Neural cell (in vitro differentiated cells): ENCODE measurements around the gene ALOX5. TPM values are rescaled to one million over a fixed set of nuclear protein-coding genes. Genes with fewer than 3 reads are reported as not detected.

ENCODE experiments used
- H2AFZ ChIP-seq: fragments of 200-600, 300-800 bp; sonication (generic), shearing (Covaris generic); 2 replicates; pipeline ENCODE4 v1.6.0; 2014; ENCODE audit warnings: low read depth, mild to moderate bottlenecking, antibody characterized with exemption, low read length, moderate library complexity
- H3F3A ChIP-seq: fragments of 200-600 bp; shearing (Covaris generic); 2 replicates; pipeline ENCODE4 v1.6.1; 2016; ENCODE audit warnings: mild to moderate bottlenecking, moderate library complexity, mixed read lengths, antibody characterized with exemption, low read length; ENCODE audit not compliant: insufficient read depth, poor library complexity, severe bottlenecking
- H3K27ac ChIP-seq: fragments of 200-600, 300-800 bp; sonication (generic), shearing (Covaris generic); 2 replicates; pipeline ENCODE4 v1.5.1; 2014; ENCODE audit warnings: mild to moderate bottlenecking, low read length, moderate library complexity
- H3K27me3 ChIP-seq: fragments of 300-800, 200-600 bp; sonication (generic), shearing (Covaris generic); 2 replicates; pipeline ENCODE4 v1.6.0; 2014; ENCODE audit warnings: mild to moderate bottlenecking, low read depth, low read length, moderate library complexity; ENCODE audit not compliant: insufficient read depth
- H3K36me3 ChIP-seq: fragments of 300-800, 200-600 bp; sonication (generic), shearing (Covaris generic); 2 replicates; pipeline ENCODE4 v1.5.1; 2014; ENCODE audit warnings: mild to moderate bottlenecking, antibody characterized with exemption, low read length, moderate library complexity; ENCODE audit not compliant: insufficient read depth
- H3K4me2 ChIP-seq: fragments of 300-800, 200-600 bp; sonication (generic), shearing (Covaris generic); 2 replicates; pipeline ENCODE4 v1.6.0; 2014; ENCODE audit warnings: mild to moderate bottlenecking, low read length
- H3K4me3 ChIP-seq: fragments of 300-800, 200-600 bp; sonication (generic), shearing (Covaris generic); 2 replicates; pipeline ENCODE4 v1.5.1; 2014; ENCODE audit warnings: mild to moderate bottlenecking, low read length, moderate library complexity
- H3K79me2 ChIP-seq: fragments of 200-600 bp; shearing (Covaris generic); replicated peaks from 2 replicates; pipeline ENCODE4 v1.6.0; 2014; ENCODE audit warnings: mild to moderate bottlenecking, low read length, moderate library complexity; ENCODE audit not compliant: insufficient read depth
- H3K9ac ChIP-seq: fragments of 300-800, 200-600 bp; sonication (generic), shearing (Covaris generic); 2 replicates; pipeline ENCODE4 v1.6.1; 2016; ENCODE audit warnings: mild to moderate bottlenecking, low read length, mixed read lengths
- H3K9me2 ChIP-seq: fragments of 200-600 bp; shearing (Covaris generic); 2 replicates; pipeline ENCODE4 v1.6.1; 2016; ENCODE audit warnings: mild to moderate bottlenecking, low read length, mixed read lengths; ENCODE audit not compliant: insufficient read depth
- H3K9me3 ChIP-seq: fragments of 200-600, 300-800 bp; sonication (generic), shearing (Covaris generic); 2 replicates; pipeline ENCODE4 v1.6.1; 2016; ENCODE audit warnings: mild to moderate bottlenecking, mixed run types, low read length, moderate library complexity, mixed read lengths
- H4K20me1 ChIP-seq: fragments of 200-600 bp; shearing (Covaris generic); 2 replicates; pipeline ENCODE4 v1.6.1; 2016; ENCODE audit warnings: mild to moderate bottlenecking, mixed run types; ENCODE audit not compliant: insufficient read depth
- CTCF ChIP-seq: fragments of 450-650 bp; IDR thresholded peaks from 2 replicates; pipeline ENCODE4 v1.5.1; 2014; ENCODE audit warnings: antibody characterized with exemption, mild to moderate bottlenecking, moderate library complexity; ENCODE audit not compliant: poor library complexity, severe bottlenecking
- EP300 ChIP-seq: fragments of 450-650 bp; conservative IDR thresholded peaks from 2 replicates; pipeline ENCODE4 v1.6.1; 2014; ENCODE audit warnings: antibody characterized with exemption, mild to moderate bottlenecking, moderate library complexity; ENCODE audit not compliant: poor library complexity, severe bottlenecking
- EZH2 ChIP-seq: fragments of 200-600, 300-800 bp; shearing (Covaris generic), sonication (generic); IDR thresholded peaks from 2 replicates; pipeline ENCODE4 v1.6.1; 2014; ENCODE audit warnings: antibody characterized with exemption, low read length, borderline replicate concordance, mild to moderate bottlenecking; ENCODE audit not compliant: insufficient read depth, poor library complexity, severe bottlenecking
- MXI1 ChIP-seq: fragments of 450-650 bp; conservative IDR thresholded peaks from 2 replicates; pipeline ENCODE4 v1.6.1; 2014; ENCODE audit warnings: antibody characterized with exemption, mild to moderate bottlenecking; ENCODE audit not compliant: poor library complexity, severe bottlenecking
- POLR2AphosphoS5 ChIP-seq: IDR thresholded peaks from 2 replicates; pipeline ENCODE4 v1.6.1; 2012
- RAD21 ChIP-seq: fragments of 450-650 bp; conservative IDR thresholded peaks from 2 replicates; pipeline ENCODE4 v1.6.1; 2014; ENCODE audit warnings: antibody characterized with exemption, mild to moderate bottlenecking, moderate library complexity
- SMC3 ChIP-seq: fragments of 450-650 bp; conservative IDR thresholded peaks from 2 replicates; pipeline ENCODE4 v1.6.1; 2014; ENCODE audit warnings: antibody characterized with exemption, mild to moderate bottlenecking, moderate library complexity; ENCODE audit not compliant: poor library complexity
- TAF1 ChIP-seq: IDR thresholded peaks from 2 replicates; pipeline ENCODE4 v1.6.1; 2012; ENCODE audit warnings: low read depth
- polyA plus RNA-seq: library from polyadenylated mRNA; depleted of rRNA; stranded (reverse); fragments of >200 nt; gene quantifications from 2 replicates; pipeline ENCODE4 v1.2.3, GENCODE V29; 2014
- TF ChIP-seq, protein P1 (sequence below): IDR thresholded peaks from 2 replicates; pipeline ENCODE4 v1.6.1; 2012; ENCODE audit warnings: borderline replicate concordance

Gene ALOX5
- polyA plus RNA-seq, 1 donor from 2014 or later = not detected

DNA sequence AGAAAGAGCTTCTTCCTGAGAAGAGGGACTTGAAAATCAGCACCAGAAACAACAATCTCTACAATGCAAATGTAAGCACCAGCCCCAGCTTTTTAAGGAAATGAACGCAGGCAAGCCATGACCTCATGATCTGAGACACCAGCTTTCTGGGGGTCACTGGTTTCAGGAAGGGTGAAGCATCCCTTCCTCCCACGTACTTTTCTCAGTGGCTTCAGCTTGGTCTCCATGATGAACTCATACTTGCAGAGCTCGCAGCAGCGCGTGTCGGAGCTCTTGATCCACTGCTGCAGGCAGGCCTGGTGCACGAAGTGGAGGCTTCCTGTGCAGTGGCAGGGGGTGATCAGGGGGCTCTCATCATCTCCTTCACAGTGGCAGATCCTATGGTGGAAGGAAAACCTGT is 87.0 kb downstream of the ALOX5 start:
- H3K27me3 ChIP-seq = no peaks in the 10 kb centered on the region
- TF ChIP-seq EZH2 = no peak
- TF ChIP-seq RAD21 = no peak
- TF ChIP-seq EP300 = no peak
- no peak for TF ChIP-seq CTCF
- TF ChIP-seq POLR2AphosphoS5 = no peak
- TF ChIP-seq, protein P1, sequence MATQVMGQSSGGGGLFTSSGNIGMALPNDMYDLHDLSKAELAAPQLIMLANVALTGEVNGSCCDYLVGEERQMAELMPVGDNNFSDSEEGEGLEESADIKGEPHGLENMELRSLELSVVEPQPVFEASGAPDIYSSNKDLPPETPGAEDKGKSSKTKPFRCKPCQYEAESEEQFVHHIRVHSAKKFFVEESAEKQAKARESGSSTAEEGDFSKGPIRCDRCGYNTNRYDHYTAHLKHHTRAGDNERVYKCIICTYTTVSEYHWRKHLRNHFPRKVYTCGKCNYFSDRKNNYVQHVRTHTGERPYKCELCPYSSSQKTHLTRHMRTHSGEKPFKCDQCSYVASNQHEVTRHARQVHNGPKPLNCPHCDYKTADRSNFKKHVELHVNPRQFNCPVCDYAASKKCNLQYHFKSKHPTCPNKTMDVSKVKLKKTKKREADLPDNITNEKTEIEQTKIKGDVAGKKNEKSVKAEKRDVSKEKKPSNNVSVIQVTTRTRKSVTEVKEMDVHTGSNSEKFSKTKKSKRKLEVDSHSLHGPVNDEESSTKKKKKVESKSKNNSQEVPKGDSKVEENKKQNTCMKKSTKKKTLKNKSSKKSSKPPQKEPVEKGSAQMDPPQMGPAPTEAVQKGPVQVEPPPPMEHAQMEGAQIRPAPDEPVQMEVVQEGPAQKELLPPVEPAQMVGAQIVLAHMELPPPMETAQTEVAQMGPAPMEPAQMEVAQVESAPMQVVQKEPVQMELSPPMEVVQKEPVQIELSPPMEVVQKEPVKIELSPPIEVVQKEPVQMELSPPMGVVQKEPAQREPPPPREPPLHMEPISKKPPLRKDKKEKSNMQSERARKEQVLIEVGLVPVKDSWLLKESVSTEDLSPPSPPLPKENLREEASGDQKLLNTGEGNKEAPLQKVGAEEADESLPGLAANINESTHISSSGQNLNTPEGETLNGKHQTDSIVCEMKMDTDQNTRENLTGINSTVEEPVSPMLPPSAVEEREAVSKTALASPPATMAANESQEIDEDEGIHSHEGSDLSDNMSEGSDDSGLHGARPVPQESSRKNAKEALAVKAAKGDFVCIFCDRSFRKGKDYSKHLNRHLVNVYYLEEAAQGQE = no peak
- TF ChIP-seq TAF1 = no peak
- TF ChIP-seq SMC3 = no peak
- no peak for TF ChIP-seq MXI1
- H3K27ac ChIP-seq = no peak overlapping the region
- no peaks in the 10 kb centered on the region for H3K36me3 ChIP-seq
- no peaks in the 10 kb centered on the region for H3K9me3 ChIP-seq
- no peak overlapping the region for H3K9ac ChIP-seq
- H3K4me3 ChIP-seq = no peak overlapping the region
- H3K4me2 ChIP-seq = no peak overlapping the region
- H3F3A ChIP-seq = no peaks in the 10 kb centered on the region
- no peaks in the 10 kb centered on the region for H3K9me2 ChIP-seq
- H3K79me2 ChIP-seq = no peaks in the 10 kb centered on the region
- no peaks in the 10 kb centered on the region for H4K20me1 ChIP-seq
- no peak overlapping the region for H2AFZ ChIP-seq

DNA sequence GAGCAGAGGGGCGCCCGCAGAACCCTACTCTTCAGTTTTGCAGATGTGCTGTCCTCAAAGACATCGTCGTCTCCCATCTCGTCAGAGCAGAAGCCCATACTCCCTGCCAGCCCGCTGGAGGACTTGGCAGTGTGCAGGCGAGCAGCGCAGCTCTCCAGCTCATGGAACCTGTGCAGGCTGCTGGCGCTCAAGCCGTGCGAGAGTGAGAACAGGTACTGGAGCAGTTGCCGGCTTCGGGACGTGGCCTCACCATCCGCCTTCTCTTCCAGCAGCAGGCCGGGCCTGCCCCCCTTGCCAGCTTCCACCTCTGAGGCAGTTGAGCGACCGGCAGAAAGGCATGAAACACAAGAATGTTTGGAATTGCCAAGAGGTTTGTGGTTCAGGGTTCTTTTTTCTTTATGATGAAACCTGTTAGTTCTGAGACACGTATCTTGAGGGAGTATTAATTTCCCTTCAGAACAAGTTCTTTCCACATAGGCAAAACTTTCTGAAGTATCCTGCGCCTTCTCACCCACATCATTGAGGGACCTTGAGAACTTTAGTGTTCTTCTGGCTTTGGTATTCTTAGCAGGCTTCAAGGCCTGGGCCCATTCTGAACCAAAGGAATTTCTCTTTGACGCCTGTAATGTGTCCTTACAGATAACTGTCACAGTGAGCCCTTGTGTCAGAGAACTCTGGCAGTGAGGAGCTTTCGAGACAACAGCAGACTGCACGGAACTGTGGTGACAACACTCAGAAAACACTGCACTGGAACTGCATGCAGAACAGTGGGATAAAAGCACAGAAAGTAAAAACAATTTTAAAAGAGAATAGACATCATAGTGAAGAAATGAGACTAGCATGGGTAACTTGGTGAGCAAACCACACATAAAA is 89.5 kb downstream of the ALOX5 start:
- no peak overlapping the region for H3K27ac ChIP-seq
- no peaks in the 10 kb centered on the region for H4K20me1 ChIP-seq
- H3K9me3 ChIP-seq = no peaks in the 10 kb centered on the region
- no peaks in the 10 kb centered on the region for H3K9me2 ChIP-seq
- no peaks in the 10 kb centered on the region for H3F3A ChIP-seq
- H3K79me2 ChIP-seq = no peaks in the 10 kb centered on the region
- no peak overlapping the region for H2AFZ ChIP-seq
- H3K36me3 ChIP-seq = no peaks in the 10 kb centered on the region
- no peak overlapping the region for H3K9ac ChIP-seq
- no peak overlapping the region for H3K4me3 ChIP-seq
- no peaks in the 10 kb centered on the region for H3K27me3 ChIP-seq
- no peak overlapping the region for H3K4me2 ChIP-seq
- TF ChIP-seq CTCF (no peak), RAD21 (no peak), EZH2 (no peak), SMC3 (no peak), MXI1 (no peak), POLR2AphosphoS5 (no peak), EP300 (no peak), TAF1 (no peak)
- TF ChIP-seq, protein P1 = no peak
